Body of pancreas (tissue), 4 donors: ENCODE measurements around the gene TNFRSF4. TPM values are rescaled to one million over a fixed set of nuclear protein-coding genes. Genes with fewer than 3 reads are reported as not detected.

Experiments
- ATAC-seq: fragments of 150-250 bp; one replicate; pipeline ENCODE4 v1.9.1; 2016
- DNase-seq, 4 donors: peaks; one replicate each; pipeline ENCODE4 v3.0.0-alpha.2; 2019
- H3K27ac ChIP-seq, 4 donors: fragments of 200-600 bp; sonication (generic); 1 replicate in 3 of 4; 2 replicates in 1 of 4; pipeline versions ENCODE4 v1.5.1 to v1.6.1; 2016 to 2019; ENCODE audit warnings: mild to moderate bottlenecking in 1 of 4, mixed read lengths in 1 of 4, moderate library complexity in 1 of 4
- H3K27me3 ChIP-seq, 2 donors: fragments of 200-600 bp; sonication (generic); one replicate each; pipeline ENCODE4 v1.6.0; 2016; ENCODE audit warnings: mild to moderate bottlenecking in 1 of 2
- H3K36me3 ChIP-seq, 2 donors: fragments of 200-600 bp; sonication (generic); replicated peaks in 1 of 2; 2 replicates each; pipeline ENCODE4 v1.5.1; 2016; ENCODE audit warnings: low read depth in 2 of 2; ENCODE audit not compliant: insufficient read depth in 1 of 2
- H3K4me1 ChIP-seq: fragments of 200-600 bp; sonication (generic); one replicate; pipeline ENCODE4 v1.6.0; 2016
- H3K4me3 ChIP-seq, 2 donors: fragments of 200-600 bp; sonication (generic); 1 replicate in 1 of 2; 2 replicates in 1 of 2; pipeline ENCODE4 v1.5.1; 2016 to 2019
- H3K9me3 ChIP-seq, 3 donors: fragments of 200-600 bp; sonication (generic); 1 replicate in 2 of 3; 2 replicates in 1 of 3; pipeline ENCODE4 v1.5.1; 2016
- CTCF ChIP-seq, 7 experiments: fragments of 450-650 bp in 4 of 7; fragments of 200-600 bp in 3 of 7; sonication (generic) in 3 of 7; IDR thresholded peaks; one replicate each; pipeline ENCODE4 v1.5.1; 2016 to 2019; ENCODE audit warnings: antibody characterized with exemption in 7 of 7
- POLR2A ChIP-seq, 3 donors: fragments of 450-650 bp; IDR thresholded peaks; one replicate each; pipeline ENCODE4 v1.6.1; 2016; ENCODE audit warnings: antibody characterized with exemption in 3 of 3, mild to moderate bottlenecking in 2 of 3
- WGBS, 2 donors: methylation state at CpG; one replicate each; pipeline ENCODE4 v1.1.5; 2017; 5-methylcytosine and 5-hydroxymethylcytosine counted together
- intact Hi-C: fragments of 100-400 bp; cut with DNase I; formaldehyde crosslinking; loops from one replicate; pipeline ENCODE4 v1.15.1; 2023
- total RNA-seq, 2 donors: library from RNA; depleted of rRNA; stranded (reverse); fragments of >200 nt; gene quantifications; one replicate each; pipeline ENCODE4 v1.1.0, GENCODE V29; 2016

The TNFRSF4 gene
- total RNA-seq, 2 donors from 2014 or later, result 0.99 to 2.6 TPM

GRCh38 chr1:1225913-1226312 lies 12.0 kb upstream of the TNFRSF4 start:
- H3K36me3 ChIP-seq, result peaks cover 20 to 27% of the 10 kb centered on the region in 2 donors
- WGBS, 2 donors, result 80 to 84% methylated on average over 17 to 18 of the region's 18 CpGs
- no peaks in the 10 kb centered on the region for H3K9me3 ChIP-seq
- H3K4me1 ChIP-seq, result peaks cover 17% of the 10 kb centered on the region
- no peak overlapping the region for H3K4me3 ChIP-seq
- intact Hi-C loops, result loop anchor here (5.0 kb wide), 1 partner anchor 109 kb away; the partner anchor contains the start of gene C1orf159
- no peaks in the 10 kb centered on the region for H3K27me3 ChIP-seq
- no peak for ATAC-seq
- H3K27ac ChIP-seq, result no peak overlapping the region
- no peak for DNase-seq
- TF ChIP-seq CTCF (IDR thresholded peaks at IDR 0.05) (no peak), POLR2A (IDR thresholded peaks at IDR 0.05) (no peak)

GRCh38 chr1:1225238-1225845 lies 11.4 kb upstream of the TNFRSF4 start:
- no peak overlapping the region for H3K27ac ChIP-seq
- DNase-seq (no peak), ATAC-seq (no peak)
- H3K4me1 ChIP-seq, result peaks cover 12% of the 10 kb centered on the region
- WGBS, 2 donors, result 84 to 96% methylated on average over 16 to 34 of the region's 34 CpGs
- H3K36me3 ChIP-seq, result peaks cover 20 to 31% of the 10 kb centered on the region in 2 donors
- intact Hi-C loops, result loop anchor here (5.0 kb wide), 1 partner anchor 108 kb away; the partner anchor contains the start of gene C1orf159
- H3K9me3 ChIP-seq, result no peaks in the 10 kb centered on the region
- TF ChIP-seq CTCF (IDR thresholded peaks at IDR 0.05) (no peak), POLR2A (IDR thresholded peaks at IDR 0.05) (no peak)
- no peak overlapping the region for H3K4me3 ChIP-seq
- H3K27me3 ChIP-seq, result no peaks in the 10 kb centered on the region

GRCh38 chr1:1223891-1224290 lies 9.9 kb upstream of the TNFRSF4 start:
- Histone ChIP-seq H3K36me3 (peaks cover 20 to 31% of the 10 kb centered on the region in 2 donors), H3K27ac (no peak overlapping the region), H3K4me3 (no peak overlapping the region), H3K27me3 (no peaks in the 10 kb centered on the region), H3K9me3 (no peaks in the 10 kb centered on the region), H3K4me1 (no peaks in the 10 kb centered on the region)
- no peak for TF ChIP-seq POLR2A (IDR thresholded peaks at IDR 0.05)
- no peak for TF ChIP-seq CTCF (IDR thresholded peaks at IDR 0.05)
- intact Hi-C loops, result no loop called here
- no peak for DNase-seq
- WGBS, 2 donors, result 90 to 93% methylated on average over 11 to 21 of the region's 21 CpGs
- no peak for ATAC-seq

- 95 to 100% methylated on average over 4 to 15 of the region's 15 CpGs for WGBS, 2 donors
- intact Hi-C loops, result no loop called here
Observed at GRCh38 chr1:1223321-1223720, 9.4 kb upstream of the TNFRSF4 start.

More at GRCh38 chr1:1223321-1223720, 9.4 kb upstream of the TNFRSF4 start:
- TF ChIP-seq CTCF (IDR thresholded peaks at IDR 0.05) (no peak), POLR2A (IDR thresholded peaks at IDR 0.05) (no peak)
- no peaks in the 10 kb centered on the region for H3K4me1 ChIP-seq
- ATAC-seq (no peak), DNase-seq (no peak)
- no peak overlapping the region for H3K4me3 ChIP-seq
- no peaks in the 10 kb centered on the region for H3K27me3 ChIP-seq
- H3K36me3 ChIP-seq, result peaks cover 20 to 29% of the 10 kb centered on the region in 2 donors
- H3K27ac ChIP-seq, result no peak overlapping the region
- H3K9me3 ChIP-seq, result no peaks in the 10 kb centered on the region
